ENCODE results near the gene DQX1.

GRCh38 chr2:74514368-74515270 is 11.4 kb downstream of the DQX1 start, which contains the start of gene TLX2:
- no peak for TF ChIP-seq CTCF (IDR thresholded peaks at IDR 0.05)
- no peak for TF ChIP-seq POLR2A (IDR thresholded peaks at IDR 0.05)
